ENCODE results near the gene EEF1B2. TPM values are rescaled to one million over a fixed set of nuclear protein-coding genes. Genes with fewer than 3 reads are reported as not detected.

EEF1B2 gene
- total RNA-seq, 1 donor from 2014 or later: 807 TPM

GRCh38 chr2:206145665-206146064, 14.0 kb upstream of the EEF1B2 start:
- peaks cover 2% of the 10 kb centered on the region for H4K20me1 ChIP-seq (ENCODE audit: low read depth)
- H3K4me1 Mint-ChIP-seq: no peaks in the 10 kb centered on the region
- H3K4me3 ChIP-seq: no peak overlapping the region
- peaks cover 45% of the 10 kb centered on the region for H3K36me3 ChIP-seq
- no peak overlapping the region for H3K27ac Mint-ChIP-seq
- H3K9me3 Mint-ChIP-seq: no peaks in the 10 kb centered on the region
- TF ChIP-seq EZH2phosphoT487 (IDR thresholded peaks at IDR 0.05) (no peak), EZH2 (IDR thresholded peaks at IDR 0.05) (no peak), CTCF (IDR thresholded peaks at IDR 0.05) (no peak)
- H2AFZ ChIP-seq (replicated peaks): no peak overlapping the region
- no peaks in the 10 kb centered on the region for H3K27me3 Mint-ChIP-seq (ENCODE audit: insufficient read depth, low read depth)
- no peaks in the 10 kb centered on the region for H3K9me3 ChIP-seq (ENCODE audit: low read depth)
- no peak overlapping the region for H3K9ac ChIP-seq
- H3K4me3 Mint-ChIP-seq: no peak overlapping the region
- peaks cover 2% of the 10 kb centered on the region for H3F3A ChIP-seq (ENCODE audit: low read depth)
- peaks cover 25% of the 10 kb centered on the region for H3K36me3 Mint-ChIP-seq
- H3K4me1 ChIP-seq: no peaks in the 10 kb centered on the region
- peak overlapping the region; percentile 16 for H3K27ac ChIP-seq
- no peak for DNase-seq (ENCODE audit: low spot score)
- no peak overlapping the region for H3K4me2 ChIP-seq
- H3K27me3 ChIP-seq: no peaks in the 10 kb centered on the region
- H3K79me2 ChIP-seq (ENCODE audit: low read depth): peaks cover 13% of the 10 kb centered on the region

GRCh38 chr2:206149330-206149729, 10.4 kb upstream of the EEF1B2 start:
- Histone ChIP-seq H3K79me2 (ENCODE audit: low read depth) (peaks cover 49% of the 10 kb centered on the region), H4K20me1 (ENCODE audit: low read depth) (peaks cover 21% of the 10 kb centered on the region), H2AFZ (replicated peaks) (no peak overlapping the region), H3K9me3 (ENCODE audit: low read depth) (no peaks in the 10 kb centered on the region), H3K4me2 (no peak overlapping the region), H3K27ac (no peak overlapping the region), H3F3A (ENCODE audit: low read depth) (peaks cover 20% of the 10 kb centered on the region), H3K9ac (no peak overlapping the region), H3K4me3 (no peak overlapping the region), H3K36me3 (peaks cover 46% of the 10 kb centered on the region), H3K27me3 (no peaks in the 10 kb centered on the region), H3K4me1 (peaks cover 7% of the 10 kb centered on the region)
- no peaks in the 10 kb centered on the region for H3K4me1 Mint-ChIP-seq
- peaks cover 12% of the 10 kb centered on the region for H3K36me3 Mint-ChIP-seq
- DNase-seq (ENCODE audit: low spot score): no peak
- no peak overlapping the region for H3K4me3 Mint-ChIP-seq
- H3K27me3 Mint-ChIP-seq (ENCODE audit: insufficient read depth, low read depth): no peaks in the 10 kb centered on the region
- TF ChIP-seq CTCF (IDR thresholded peaks at IDR 0.05) (no peak), EZH2 (IDR thresholded peaks at IDR 0.05) (no peak)
- H3K9me3 Mint-ChIP-seq: no peaks in the 10 kb centered on the region
- H3K27ac Mint-ChIP-seq: no peak overlapping the region

- no peak for DNase-seq (ENCODE audit: low spot score)
- Histone ChIP-seq H3K36me3 (peaks cover 38% of the 10 kb centered on the region), H3F3A (ENCODE audit: low read depth) (peaks cover 20% of the 10 kb centered on the region)
Observed at GRCh38 chr2:206150168-206150567, 9.5 kb upstream of the EEF1B2 start.

More at GRCh38 chr2:206150168-206150567, 9.5 kb upstream of the EEF1B2 start:
- Mint-ChIP-seq H3K27me3 (ENCODE audit: insufficient read depth, low read depth) (no peaks in the 10 kb centered on the region), H3K27ac (no peak overlapping the region), H3K36me3 (peaks cover 12% of the 10 kb centered on the region), H3K4me1 (no peaks in the 10 kb centered on the region), H3K4me3 (no peak overlapping the region), H3K9me3 (no peaks in the 10 kb centered on the region)
- Histone ChIP-seq H3K9ac (peak overlapping the region; percentile 23), H2AFZ (replicated peaks) (no peak overlapping the region), H3K9me3 (ENCODE audit: low read depth) (no peaks in the 10 kb centered on the region), H3K27ac (peak overlapping the region; percentile 7), H3K4me3 (no peak overlapping the region), H4K20me1 (ENCODE audit: low read depth) (peaks cover 22% of the 10 kb centered on the region), H3K27me3 (no peaks in the 10 kb centered on the region), H3K79me2 (ENCODE audit: low read depth) (peaks cover 58% of the 10 kb centered on the region), H3K4me1 (peaks cover 7% of the 10 kb centered on the region), H3K4me2 (no peak overlapping the region)
- TF ChIP-seq CTCF (IDR thresholded peaks at IDR 0.05): no peak
- TF ChIP-seq EZH2phosphoT487 (IDR thresholded peaks at IDR 0.05): no peak
- no peak for TF ChIP-seq EZH2 (IDR thresholded peaks at IDR 0.05)

Measured in neural progenitor cell (in vitro differentiated cells).